ENCODE data around the gene FBXL17. TPM values are rescaled to one million over a fixed set of nuclear protein-coding genes. Genes with fewer than 3 reads are reported as not detected.

The FBXL17 gene
- total and polyA plus RNA-seq, 2 donors (not counting 1 experiment from before 2014, with no cell fraction given): 7.3 to 40.3 TPM

DNA sequence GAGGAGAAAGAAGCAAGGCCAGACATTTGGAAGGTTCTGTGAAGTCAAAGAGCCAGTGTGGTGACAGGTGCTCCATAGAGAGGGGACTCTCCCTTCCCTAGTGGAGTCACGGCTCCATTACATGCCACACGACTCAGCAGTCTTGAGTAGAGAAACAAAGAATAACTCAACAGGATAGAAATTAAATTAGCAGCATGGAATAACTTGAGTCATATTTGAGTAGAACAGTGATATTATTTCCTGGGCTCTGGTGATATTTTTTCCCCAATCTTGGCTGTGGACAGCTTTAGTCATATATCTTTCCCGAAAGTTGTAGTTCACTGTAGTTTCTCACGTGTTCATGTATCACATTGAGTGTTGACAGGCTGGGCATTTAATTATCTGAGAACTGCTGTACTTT is 561.5 kb downstream of the FBXL17 start:
- TF ChIP-seq, protein P1, sequence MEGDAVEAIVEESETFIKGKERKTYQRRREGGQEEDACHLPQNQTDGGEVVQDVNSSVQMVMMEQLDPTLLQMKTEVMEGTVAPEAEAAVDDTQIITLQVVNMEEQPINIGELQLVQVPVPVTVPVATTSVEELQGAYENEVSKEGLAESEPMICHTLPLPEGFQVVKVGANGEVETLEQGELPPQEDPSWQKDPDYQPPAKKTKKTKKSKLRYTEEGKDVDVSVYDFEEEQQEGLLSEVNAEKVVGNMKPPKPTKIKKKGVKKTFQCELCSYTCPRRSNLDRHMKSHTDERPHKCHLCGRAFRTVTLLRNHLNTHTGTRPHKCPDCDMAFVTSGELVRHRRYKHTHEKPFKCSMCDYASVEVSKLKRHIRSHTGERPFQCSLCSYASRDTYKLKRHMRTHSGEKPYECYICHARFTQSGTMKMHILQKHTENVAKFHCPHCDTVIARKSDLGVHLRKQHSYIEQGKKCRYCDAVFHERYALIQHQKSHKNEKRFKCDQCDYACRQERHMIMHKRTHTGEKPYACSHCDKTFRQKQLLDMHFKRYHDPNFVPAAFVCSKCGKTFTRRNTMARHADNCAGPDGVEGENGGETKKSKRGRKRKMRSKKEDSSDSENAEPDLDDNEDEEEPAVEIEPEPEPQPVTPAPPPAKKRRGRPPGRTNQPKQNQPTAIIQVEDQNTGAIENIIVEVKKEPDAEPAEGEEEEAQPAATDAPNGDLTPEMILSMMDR (IDR thresholded peaks at IDR 0.05): no peak
- no peak for TF ChIP-seq EZH2 (IDR thresholded peaks at IDR 0.05; ENCODE audit: borderline replicate concordance, insufficient read depth, low read depth, low read length, poor library complexity, severe bottlenecking)
- Histone ChIP-seq H3K27ac (ENCODE audit: low read length in 2 of 2) (no peak overlapping the region), H3K79me2 (ENCODE audit: control insufficient read depth, insufficient read depth, low read length) (no peaks in the 10 kb centered on the region), H2AFZ (ENCODE audit: insufficient read depth, low read depth, low read length, poor library complexity, severe bottlenecking) (no peak overlapping the region), H3K36me3 (replicated peaks in 1 of 2; ENCODE audit: control extremely low read depth in 1 of 2, control insufficient read depth in 1 of 2, extremely low read depth in 1 of 2, insufficient read depth in 2 of 2, low read length in 1 of 2) (no peaks in the 10 kb centered on the region), H3K9ac (ENCODE audit: low read length) (no peak overlapping the region), H3K4me3 (ENCODE audit: control extremely low read depth in 1 of 5, extremely low read depth in 1 of 5, insufficient read depth in 1 of 5, low read depth in 2 of 5, low read length in 4 of 5) (no peak overlapping the region), H4K20me1 (ENCODE audit: control insufficient read depth, insufficient read depth, low read length, poor library complexity, severe bottlenecking) (no peaks in the 10 kb centered on the region), H3K4me2 (replicated peaks; ENCODE audit: low read depth, low read length, poor library complexity, severe bottlenecking) (no peak overlapping the region), H3K4me1 (ENCODE audit: control insufficient read depth in 2 of 2, insufficient read depth in 2 of 2, low read length in 2 of 2) (no peaks in the 10 kb centered on the region), H3K27me3 (replicated peaks in 1 of 4; ENCODE audit: control extremely low read depth in 1 of 4, control insufficient read depth in 3 of 4, insufficient read depth in 4 of 4, low read length in 3 of 4) (peaks cover 0 to 4% (median 1%) of the 10 kb centered on the region in 4 experiments), H3K9me3 (ENCODE audit: control extremely low read depth in 1 of 3, control insufficient read depth in 2 of 3, insufficient read depth in 1 of 3, low read length in 2 of 3) (no peaks in the 10 kb centered on the region)
- Mint-ChIP-seq H3K9me3 (ENCODE audit: insufficient read depth) (peaks cover 5% of the 10 kb centered on the region), H3K4me1 (no peaks in the 10 kb centered on the region), H3K27ac (no peak overlapping the region), H3K4me3 (no peak overlapping the region), H3K27me3 (peaks cover 2% of the 10 kb centered on the region)
- ATAC-seq (ENCODE audit: low read depth) (no peak), DNase-seq (no peak)
- intact Hi-C loops (cut with micrococcal nuclease): no loop called here
- ChIA-PET POLR2A (no interaction called here), CTCF (no interaction called here)
- WGBS (ENCODE audit: insufficient coverage): 94% methylated on average over 2 of the region's 4 CpGs

DNA sequence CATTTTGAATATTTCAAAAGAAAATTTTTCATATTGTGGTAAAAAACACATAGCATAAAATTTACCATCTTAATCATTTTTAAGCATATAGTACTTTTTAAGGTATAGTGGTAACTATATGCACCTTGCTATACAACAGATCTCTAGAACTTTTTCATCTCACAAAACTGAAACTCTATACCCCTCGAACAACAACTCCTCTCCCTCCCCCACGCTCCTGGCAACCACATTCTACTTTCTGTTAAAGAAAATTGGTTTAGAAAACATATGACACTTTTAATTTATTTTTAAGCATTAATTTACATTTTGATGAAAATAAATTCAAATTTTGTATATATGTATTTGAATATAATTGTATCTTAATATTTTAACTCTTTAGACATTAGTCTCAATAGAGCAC is 563.9 kb downstream of the FBXL17 start:
- no peak overlapping the region for H3K27ac Mint-ChIP-seq
- Histone ChIP-seq H3K36me3 (replicated peaks in 1 of 2; ENCODE audit: control extremely low read depth in 1 of 2, control insufficient read depth in 1 of 2, extremely low read depth in 1 of 2, insufficient read depth in 2 of 2, low read length in 1 of 2) (no peaks in the 10 kb centered on the region), H3K4me2 (replicated peaks; ENCODE audit: low read depth, low read length, poor library complexity, severe bottlenecking) (no peak overlapping the region), H3K27ac (ENCODE audit: low read length in 2 of 2) (no peak overlapping the region), H3K9ac (ENCODE audit: low read length) (no peak overlapping the region), H3K27me3 (replicated peaks in 1 of 4; ENCODE audit: control extremely low read depth in 1 of 4, control insufficient read depth in 3 of 4, insufficient read depth in 4 of 4, low read length in 3 of 4) (peaks cover 0 to 3% (median 0%) of the 10 kb centered on the region in 4 experiments), H4K20me1 (ENCODE audit: control insufficient read depth, insufficient read depth, low read length, poor library complexity, severe bottlenecking) (no peaks in the 10 kb centered on the region), H3K4me3 (ENCODE audit: control extremely low read depth in 1 of 5, extremely low read depth in 1 of 5, insufficient read depth in 1 of 5, low read depth in 2 of 5, low read length in 4 of 5) (no peak overlapping the region), H2AFZ (ENCODE audit: insufficient read depth, low read depth, low read length, poor library complexity, severe bottlenecking) (no peak overlapping the region), H3K79me2 (ENCODE audit: control insufficient read depth, insufficient read depth, low read length) (no peaks in the 10 kb centered on the region), H3K4me1 (ENCODE audit: control insufficient read depth in 2 of 2, insufficient read depth in 2 of 2, low read length in 2 of 2) (no peaks in the 10 kb centered on the region), H3K9me3 (ENCODE audit: control extremely low read depth in 1 of 3, control insufficient read depth in 2 of 3, insufficient read depth in 1 of 3, low read length in 2 of 3) (no peaks in the 10 kb centered on the region)
- POLR2A ChIA-PET: no interaction called here
- intact Hi-C loops (cut with micrococcal nuclease): no loop called here
- DNase-seq (no peak), ATAC-seq (ENCODE audit: low read depth) (no peak)
- H3K27me3 Mint-ChIP-seq: peaks cover 2% of the 10 kb centered on the region
- H3K4me1 Mint-ChIP-seq: no peaks in the 10 kb centered on the region
- CTCF ChIA-PET: no interaction called here
- no peak overlapping the region for H3K4me3 Mint-ChIP-seq
- TF ChIP-seq EZH2 (IDR thresholded peaks at IDR 0.05; ENCODE audit: borderline replicate concordance, insufficient read depth, low read depth, low read length, poor library complexity, severe bottlenecking): no peak
- TF ChIP-seq, protein P1 (IDR thresholded peaks at IDR 0.05): no peak
- WGBS (ENCODE audit: insufficient coverage): no CpG with 5 or more reads among the region's 2 CpGs
- H3K9me3 Mint-ChIP-seq (ENCODE audit: insufficient read depth): peaks cover 8% of the 10 kb centered on the region
